ENCODE measurements around the gene ABL2. TPM values are rescaled to one million over a fixed set of nuclear protein-coding genes. Genes with fewer than 3 reads are reported as not detected.

Gene ABL2
- total and polyA plus RNA-seq, 9 of the 15 experiments (the other 6 are each of a cell fraction or from before 2014, with no cell fraction given): 1.4 to 15.0 (median 8.6) TPM

- no peak for TF ChIP-seq AFF4 (CRISPR knock-in tag; IDR thresholded peaks at IDR 0.05)
- TF ChIP-seq POLR2B (IDR thresholded peaks at IDR 0.05; ENCODE audit: low read depth, partially characterized antibody): no peak
- TF ChIP-seq SMARCA5 (IDR thresholded peaks at IDR 0.05): no peak
- TF ChIP-seq ELF1 (tag; IDR thresholded peaks at IDR 0.05): peak; percentile 76
- TF ChIP-seq ILF3 (IDR thresholded peaks at IDR 0.05; ENCODE audit: borderline replicate concordance): no peak
- TF ChIP-seq ZBTB33 (CRISPR knock-in tag; IDR thresholded peaks at IDR 0.05): peak; percentile 59; the same call in 1 of the 2 replicates
- no peak for TF ChIP-seq BRF1 (IDR thresholded peaks at IDR 0.05; ENCODE audit: borderline replicate concordance, extremely low read depth, insufficient read length)
- no peak for TF ChIP-seq ZMIZ1 (IDR thresholded peaks at IDR 0.05; ENCODE audit: low read depth in 2 of 2, low read length in 2 of 2)
- peak; percentile 8; the same call in 1 of the 2 replicates for TF ChIP-seq ZNF134 (CRISPR knock-in tag; conservative IDR thresholded peaks at IDR 0.05)
- TF ChIP-seq PCBP2 (IDR thresholded peaks at IDR 0.05; ENCODE audit: low read depth, low read length, poor library complexity, severe bottlenecking): no peak
- TF ChIP-seq YBX1 (IDR thresholded peaks at IDR 0.05): no peak
- no peak for TF ChIP-seq PHTF2 (CRISPR knock-in tag; IDR thresholded peaks at IDR 0.05)
- no peak for TF ChIP-seq ZNF696 (CRISPR knock-in tag; conservative IDR thresholded peaks at IDR 0.05)
- TF ChIP-seq CREB5 (CRISPR knock-in tag; IDR thresholded peaks at IDR 0.05): no peak
- TF ChIP-seq ZSCAN29 (IDR thresholded peaks at IDR 0.05): no peak
- TF ChIP-seq RAD51 (IDR thresholded peaks at IDR 0.05; ENCODE audit: borderline replicate concordance, low read depth): no peak
- no peak for TF ChIP-seq SLC30A9 (CRISPR knock-in tag; IDR thresholded peaks at IDR 0.05)
- no peak for TF ChIP-seq U2AF2 (optimal IDR thresholded peaks at IDR 0.05; ENCODE audit: low read depth, low read length)
These were observed 99.6 kb downstream of the ABL2 start (continued) for GRCh38 chr1:179129702-179130473.
